ENCODE results near the gene GJB3.

The GJB3 gene

DNA sequence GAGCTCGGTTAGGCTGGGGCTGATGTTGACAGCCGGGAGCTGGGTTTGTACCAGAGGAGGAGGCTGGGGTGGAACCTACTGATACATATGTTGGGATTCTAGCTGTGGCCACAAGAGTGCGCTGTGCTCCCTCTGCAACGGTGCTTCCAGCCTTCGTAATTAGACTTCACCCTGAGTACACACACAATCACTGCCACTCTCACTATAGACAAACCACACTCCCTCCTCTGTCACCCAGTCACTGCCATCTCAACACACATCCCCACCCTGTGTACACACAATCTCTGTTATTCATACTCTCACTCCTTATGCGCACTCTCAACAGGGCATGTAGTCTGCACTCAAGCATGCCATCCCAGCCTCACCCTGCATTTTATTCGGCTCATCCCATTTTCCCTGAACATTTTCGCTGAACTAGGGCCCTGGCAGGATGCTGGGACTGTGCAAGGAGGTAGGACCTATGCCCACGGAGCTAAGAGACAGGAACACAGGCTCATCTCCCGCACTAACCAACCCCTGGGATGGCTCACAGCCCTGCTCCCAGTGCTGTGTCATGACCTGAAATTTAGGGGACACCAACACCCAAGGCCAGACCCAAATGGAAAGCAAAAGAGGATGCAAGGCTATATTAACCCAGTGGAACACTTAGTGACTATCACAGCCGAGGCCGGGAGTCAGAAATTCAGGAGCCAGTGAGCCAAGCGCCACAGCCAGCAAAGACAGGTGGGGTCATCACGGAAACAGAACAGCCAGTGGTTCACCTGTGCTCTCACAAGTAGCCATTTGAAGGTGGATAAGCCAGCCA is 5.7 kb downstream of the GJB3 start:
- no peaks in the 10 kb centered on the region for H3K36me3 Mint-ChIP-seq
- peaks cover 4% of the 10 kb centered on the region for H3K4me1 Mint-ChIP-seq
- H3K27ac Mint-ChIP-seq = no peak overlapping the region
- no peak overlapping the region for H3K4me3 Mint-ChIP-seq
- CTCF ChIA-PET = interaction anchor here (0.6 to 1.8 kb wide), 9 partner anchors 14 to 638 kb away, joined by 3 to 25 read pairs (median 3); no protein-coding TSS in a partner anchor
- peak; percentile 79 for DNase-seq
- H3K27me3 Mint-ChIP-seq = peaks cover 55% of the 10 kb centered on the region
- no peaks in the 10 kb centered on the region for H3K9me3 Mint-ChIP-seq

DNA sequence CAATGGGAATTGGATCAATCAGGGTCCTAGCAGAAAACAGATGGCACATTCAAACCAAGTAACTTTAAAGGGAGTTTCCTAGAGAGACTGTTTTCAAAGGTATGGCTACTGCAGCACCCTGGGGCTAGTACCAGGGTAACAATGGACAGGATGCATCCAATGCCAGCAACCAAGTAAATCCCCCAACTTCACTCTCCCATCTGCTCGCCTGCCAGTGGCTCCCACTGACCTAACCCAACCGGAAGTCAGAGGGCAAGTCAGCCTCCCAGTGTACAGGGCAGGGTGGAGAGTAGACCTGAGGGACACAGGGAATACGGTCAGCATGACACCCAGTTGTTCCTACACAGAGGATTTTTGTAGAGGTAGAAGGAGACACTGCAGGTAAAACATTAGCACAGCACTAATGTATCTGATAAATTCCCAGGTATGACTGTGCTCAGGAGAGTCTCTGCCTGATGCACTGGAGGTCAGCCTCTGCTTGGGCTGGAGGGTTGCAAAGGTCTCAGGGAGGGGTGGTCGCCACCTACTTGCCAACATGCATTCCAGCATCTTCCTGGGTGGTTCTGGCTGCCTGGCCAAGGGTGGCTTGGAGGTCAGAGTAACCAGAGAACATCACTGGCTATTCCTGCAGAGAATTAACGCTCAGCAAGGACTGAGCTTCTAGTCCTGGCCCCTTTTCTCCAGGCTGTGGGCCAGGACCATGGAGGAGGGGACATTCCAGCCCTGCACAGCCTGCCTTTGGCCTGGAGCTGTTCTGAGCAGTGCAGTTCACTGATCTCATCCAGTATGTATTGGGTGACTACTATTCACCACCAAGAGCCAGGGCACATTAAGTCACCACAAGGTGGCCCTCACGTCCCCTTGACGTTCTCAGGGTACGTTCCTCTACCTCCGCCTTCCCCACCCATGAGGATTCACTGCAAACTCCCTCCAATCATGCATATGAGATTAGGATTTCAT is 6.7 kb downstream of the GJB3 start:
- H3K4me3 Mint-ChIP-seq = no peak overlapping the region
- no peak overlapping the region for H3K27ac Mint-ChIP-seq
- H3K27me3 Mint-ChIP-seq = peaks cover 55% of the 10 kb centered on the region
- CTCF ChIA-PET = interaction anchor here (1.0 to 3.3 kb wide), 9 partner anchors 47 to 107 kb away, joined by 3 to 25 read pairs (median 4); no protein-coding TSS in a partner anchor
- no peak for DNase-seq
- peaks cover 7% of the 10 kb centered on the region for H3K4me1 Mint-ChIP-seq
- H3K36me3 Mint-ChIP-seq = no peaks in the 10 kb centered on the region
- no peaks in the 10 kb centered on the region for H3K9me3 Mint-ChIP-seq

DNA sequence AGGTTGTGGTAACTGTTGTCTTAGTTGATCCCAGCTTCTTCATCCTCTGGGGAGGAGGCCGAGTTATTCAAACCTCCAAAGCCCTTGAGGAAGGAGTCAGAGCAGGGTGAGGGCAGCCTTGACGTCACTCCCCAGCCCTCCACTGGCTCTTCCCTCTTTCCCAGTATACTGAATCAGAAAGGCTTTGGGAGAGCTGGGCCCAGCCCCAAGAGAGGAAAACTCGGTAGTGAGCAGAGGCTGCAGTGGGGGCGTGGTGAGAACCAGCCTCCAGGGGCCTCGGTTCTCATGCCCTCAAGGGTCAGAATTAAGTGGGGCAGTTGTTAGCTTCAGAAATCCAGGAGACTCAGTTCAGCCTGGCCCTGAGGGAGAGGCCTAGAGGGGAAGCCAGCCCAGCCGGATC is 10.0 kb downstream of the GJB3 start:
- Mint-ChIP-seq H3K4me3 (no peak overlapping the region), H3K27me3 (peaks cover 59% of the 10 kb centered on the region), H3K4me1 (peaks cover 7% of the 10 kb centered on the region), H3K27ac (no peak overlapping the region), H3K36me3 (no peaks in the 10 kb centered on the region), H3K9me3 (no peaks in the 10 kb centered on the region)
- CTCF ChIA-PET = no interaction called here
- DNase-seq = no peak

DNA sequence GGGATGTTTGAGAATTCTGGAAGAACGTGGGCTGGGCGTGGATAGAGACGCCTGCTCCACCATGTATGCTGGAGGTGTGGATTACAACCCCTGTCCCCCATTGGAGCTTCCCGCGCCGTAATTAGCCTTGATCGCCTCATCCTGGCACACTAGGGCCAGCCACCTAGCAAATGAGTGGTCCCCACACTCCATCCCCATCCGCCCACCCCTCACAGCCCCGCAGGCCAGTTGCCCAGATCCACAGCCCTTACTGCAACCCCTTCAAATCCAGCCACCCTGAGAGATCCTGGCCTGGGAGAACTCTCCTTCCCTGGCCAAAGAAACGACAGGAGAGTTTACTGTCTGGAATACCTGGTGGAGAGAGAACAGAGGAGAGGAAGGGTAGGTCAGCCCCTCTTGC is 11.4 kb downstream of the GJB3 start:
- H3K9me3 Mint-ChIP-seq = no peaks in the 10 kb centered on the region
- peaks cover 59% of the 10 kb centered on the region for H3K27me3 Mint-ChIP-seq
- no peaks in the 10 kb centered on the region for H3K36me3 Mint-ChIP-seq
- H3K4me1 Mint-ChIP-seq = peaks cover 7% of the 10 kb centered on the region
- H3K4me3 Mint-ChIP-seq = peak overlapping the region; percentile 6
- no peak overlapping the region for H3K27ac Mint-ChIP-seq
- no peak for DNase-seq
- CTCF ChIA-PET = no interaction called here

DNA sequence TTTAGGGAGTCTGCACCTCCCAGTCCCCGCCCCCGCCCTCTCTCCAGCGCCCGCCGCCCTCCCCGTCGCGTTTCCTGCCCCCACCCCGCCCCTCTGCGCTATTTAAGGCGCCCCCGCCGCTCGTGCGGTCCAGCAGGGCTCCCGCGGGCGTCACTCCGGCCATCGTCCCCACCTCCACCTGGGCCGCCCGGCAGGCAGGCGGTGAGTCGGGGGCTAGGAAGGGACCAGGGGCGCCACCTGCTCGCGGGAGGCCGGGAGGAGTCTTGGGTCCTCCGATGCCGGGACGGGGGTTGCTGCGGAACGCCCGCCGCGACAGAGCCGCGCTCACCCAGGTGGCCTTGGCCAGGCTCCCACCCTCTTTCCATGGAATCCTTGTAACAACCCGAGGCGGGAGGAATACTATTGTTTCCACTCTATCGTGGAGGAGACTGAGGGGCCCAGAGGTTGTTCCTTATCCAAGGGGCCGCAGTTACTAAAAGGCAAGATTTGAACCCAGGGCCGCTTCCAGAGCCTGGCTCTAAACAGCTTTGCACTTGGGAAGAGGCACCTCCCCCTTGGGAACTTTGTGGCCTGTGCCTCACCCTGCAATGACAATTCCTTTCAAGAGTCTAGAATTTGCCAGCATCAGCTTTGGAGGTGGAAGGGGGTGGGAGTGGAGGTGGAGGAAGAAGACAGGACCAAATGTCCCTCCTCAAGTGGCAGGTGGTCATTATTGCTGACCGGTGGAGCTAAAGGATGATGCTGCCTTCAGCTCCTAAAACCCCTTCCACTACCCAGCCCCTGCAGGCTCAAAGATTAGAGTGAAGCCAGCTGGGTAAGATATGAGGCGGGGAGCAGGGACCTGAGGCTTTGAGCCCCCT is 12.1 kb downstream of the GJB3 start, which contains the start of gene GJA4:
GJA4 (plus strand) TSS at position 132 of the 860 bp plus-strand sequence. CDS start 1,215 bp downstream, outside the sequence.
- CTCF ChIA-PET = interaction anchor here (0.7 kb wide), 1 partner anchor 60 kb away, joined by 3 read pairs; no protein-coding TSS in a partner anchor
- no peak within 1 kb of the TSS for H3K27ac Mint-ChIP-seq
- H3K36me3 Mint-ChIP-seq = no peaks in the 10 kb centered on the region
- H3K9me3 Mint-ChIP-seq = no peaks in the 10 kb centered on the region
- H3K4me3 Mint-ChIP-seq = peak within 1 kb of the TSS; percentile 6
- peaks cover 56% of the 10 kb centered on the region for H3K27me3 Mint-ChIP-seq
- peak; percentile 27 for DNase-seq
- H3K4me1 Mint-ChIP-seq = peaks cover 7% of the 10 kb centered on the region

GRCh38 chr1:34794001-34794789 is 13.2 kb downstream of the GJB3 start:
- Mint-ChIP-seq H3K9me3 (no peaks in the 10 kb centered on the region), H3K4me3 (no peak overlapping the region), H3K27ac (no peak overlapping the region), H3K36me3 (no peaks in the 10 kb centered on the region), H3K27me3 (peaks cover 52% of the 10 kb centered on the region), H3K4me1 (peaks cover 7% of the 10 kb centered on the region)
- CTCF ChIA-PET = interaction anchor here (0.7 kb wide), 1 partner anchor 59 kb away, joined by 3 read pairs; no protein-coding TSS in a partner anchor
- no peak for DNase-seq

DNA sequence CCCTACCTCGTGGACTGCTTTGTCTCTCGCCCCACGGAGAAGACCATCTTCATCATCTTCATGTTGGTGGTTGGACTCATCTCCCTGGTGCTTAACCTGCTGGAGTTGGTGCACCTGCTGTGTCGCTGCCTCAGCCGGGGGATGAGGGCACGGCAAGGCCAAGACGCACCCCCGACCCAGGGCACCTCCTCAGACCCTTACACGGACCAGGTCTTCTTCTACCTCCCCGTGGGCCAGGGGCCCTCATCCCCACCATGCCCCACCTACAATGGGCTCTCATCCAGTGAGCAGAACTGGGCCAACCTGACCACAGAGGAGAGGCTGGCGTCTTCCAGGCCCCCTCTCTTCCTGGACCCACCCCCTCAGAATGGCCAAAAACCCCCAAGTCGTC is 13.8 kb downstream of the GJB3 start:
- no peaks in the 10 kb centered on the region for H3K9me3 Mint-ChIP-seq
- H3K4me1 Mint-ChIP-seq = peaks cover 7% of the 10 kb centered on the region
- H3K36me3 Mint-ChIP-seq = no peaks in the 10 kb centered on the region
- CTCF ChIA-PET = no interaction called here
- no peak for DNase-seq
- H3K27ac Mint-ChIP-seq = no peak overlapping the region
- H3K4me3 Mint-ChIP-seq = no peak overlapping the region
- H3K27me3 Mint-ChIP-seq = peaks cover 49% of the 10 kb centered on the region

- H3K36me3 Mint-ChIP-seq = no peaks in the 10 kb centered on the region
- H3K4me3 Mint-ChIP-seq = no peak overlapping the region
- no peak for DNase-seq
- no peak overlapping the region for H3K27ac Mint-ChIP-seq
- peaks cover 3% of the 10 kb centered on the region for H3K4me1 Mint-ChIP-seq
- no peaks in the 10 kb centered on the region for H3K9me3 Mint-ChIP-seq
- peaks cover 43% of the 10 kb centered on the region for H3K27me3 Mint-ChIP-seq
- CTCF ChIA-PET = interaction anchor here (1.3 kb wide), 1 partner anchor 56 kb away, joined by 4 read pairs; no protein-coding TSS in a partner anchor
Observed at GRCh38 chr1:34795916-34796315, 14.9 kb downstream of the GJB3 start.

- CTCF ChIA-PET = interaction anchor here (1.3 kb wide), 1 partner anchor 55 kb away, joined by 4 read pairs; no protein-coding TSS in a partner anchor
- Mint-ChIP-seq H3K4me3 (no peak overlapping the region), H3K9me3 (no peaks in the 10 kb centered on the region), H3K27ac (no peak overlapping the region), H3K27me3 (peaks cover 33% of the 10 kb centered on the region), H3K4me1 (peaks cover 3% of the 10 kb centered on the region), H3K36me3 (no peaks in the 10 kb centered on the region)
- no peak for DNase-seq
Observed at GRCh38 chr1:34796990-34797389, 16.0 kb downstream of the GJB3 start.

DNA sequence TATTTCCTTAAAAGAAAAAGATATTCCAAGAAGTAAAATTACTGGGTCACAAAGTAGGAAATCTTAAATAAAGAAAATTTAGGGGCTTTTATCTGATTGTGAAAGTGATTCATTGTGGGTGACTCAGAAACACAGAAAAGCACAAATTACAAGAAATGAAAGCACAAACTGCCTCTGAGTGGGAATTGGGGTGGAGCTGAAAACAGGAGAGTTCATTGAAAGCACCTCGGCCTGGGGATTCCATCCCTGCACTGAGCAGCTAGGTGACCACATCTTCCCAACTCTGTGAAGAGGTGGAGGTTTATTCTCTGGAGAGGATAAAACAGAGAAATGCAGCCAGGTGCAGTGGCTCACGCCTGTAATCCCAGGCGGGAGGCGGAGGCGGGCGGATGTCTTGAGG is 19.2 kb downstream of the GJB3 start:
- no peak overlapping the region for H3K4me3 Mint-ChIP-seq
- H3K9me3 Mint-ChIP-seq = no peaks in the 10 kb centered on the region
- peaks cover under 1% of the 10 kb centered on the region for H3K27me3 Mint-ChIP-seq
- H3K27ac Mint-ChIP-seq = no peak overlapping the region
- DNase-seq = no peak
- no peaks in the 10 kb centered on the region for H3K36me3 Mint-ChIP-seq
- H3K4me1 Mint-ChIP-seq = no peaks in the 10 kb centered on the region
- CTCF ChIA-PET = interaction anchor here (1.0 kb wide), 1 partner anchor 14 kb away, joined by 5 read pairs; no protein-coding TSS in a partner anchor

- H3K27ac Mint-ChIP-seq = no peak overlapping the region
- DNase-seq = no peak
- H3K4me3 Mint-ChIP-seq = no peak overlapping the region
- no peaks in the 10 kb centered on the region for H3K9me3 Mint-ChIP-seq
- CTCF ChIA-PET = no interaction called here
- no peaks in the 10 kb centered on the region for H3K4me1 Mint-ChIP-seq
- H3K36me3 Mint-ChIP-seq = no peaks in the 10 kb centered on the region
- H3K27me3 Mint-ChIP-seq = no peaks in the 10 kb centered on the region
Observed at GRCh38 chr1:34803770-34804169, 22.8 kb downstream of the GJB3 start.

DNA sequence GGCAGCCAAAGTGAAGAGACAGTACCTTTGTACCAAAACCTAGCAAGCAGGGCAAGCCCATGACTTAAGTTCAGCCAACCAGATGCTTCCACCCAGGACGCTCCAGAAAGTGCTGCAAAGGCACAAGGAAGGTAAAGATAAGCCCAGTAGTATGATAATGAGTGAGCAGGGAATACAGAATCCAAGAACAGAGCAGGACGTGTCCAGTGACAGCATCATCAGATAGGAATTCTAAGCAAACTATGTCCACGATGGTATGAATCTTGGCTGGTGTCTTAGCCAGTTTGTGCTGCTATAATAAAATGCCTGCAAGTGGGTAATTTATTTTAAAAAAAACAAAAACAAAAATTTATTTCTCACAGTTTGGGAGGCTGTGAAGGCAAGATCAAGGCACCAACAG is 25.4 kb downstream of the GJB3 start:
- peaks cover 4% of the 10 kb centered on the region for H3K9me3 Mint-ChIP-seq
- no peak for DNase-seq
- CTCF ChIA-PET = no interaction called here
- H3K4me1 Mint-ChIP-seq = peaks cover 5% of the 10 kb centered on the region
- H3K36me3 Mint-ChIP-seq = no peaks in the 10 kb centered on the region
- H3K27me3 Mint-ChIP-seq = no peaks in the 10 kb centered on the region
- no peak overlapping the region for H3K27ac Mint-ChIP-seq
- no peak overlapping the region for H3K4me3 Mint-ChIP-seq

Measured in activated naive CD4-positive, alpha-beta T cell treated with anti-CD3 and anti-CD28 coated beads, Interleukin-2, amount 10 ng/mL, durations not matched to agents 7 days and 5 days (primary cell).